ENCODE results near the gene TMBIM1. TPM values are rescaled to one million over a fixed set of nuclear protein-coding genes. Genes with fewer than 3 reads are reported as not detected.
A peak's percentile ranks its signal among the peaks of the same experiment; 100 is the strongest.
"Not testable (repeated sequence)": the region's sequence is repeated elsewhere in the genome, so short reads cannot be mapped to it uniquely, and the experiment has no call there.

TMBIM1 gene
- polyA plus RNA-seq, 4 donors, result 78.9 to 108 (median 85.2) TPM

GRCh38 chr2:218273908-218274249 is 18.4 kb downstream of the TMBIM1 start:
- no peak for DNase-seq (ENCODE audit: low read depth in 4 of 4, low spot score in 2 of 4)

- DNase-seq (ENCODE audit: low read depth in 4 of 4, low spot score in 2 of 4), result not testable (repeated sequence)
Observed at GRCh38 chr2:218273214-218273907, 18.9 kb downstream of the TMBIM1 start.

- DNase-seq (ENCODE audit: low read depth in 4 of 4, low spot score in 2 of 4), result no peak
Observed at GRCh38 chr2:218272531-218273212, 19.6 kb downstream of the TMBIM1 start.

GRCh38 chr2:218271865-218272530 is 20.3 kb downstream of the TMBIM1 start:
- no peak for DNase-seq (ENCODE audit: low read depth in 4 of 4, low spot score in 2 of 4)

- DNase-seq (ENCODE audit: low read depth in 4 of 4, low spot score in 2 of 4), result no peak
Observed at GRCh38 chr2:218271487-218271797, 20.9 kb downstream of the TMBIM1 start.

- DNase-seq (ENCODE audit: low read depth in 4 of 4, low spot score in 2 of 4), result no peak
Observed at GRCh38 chr2:218270721-218271486, 21.4 kb downstream of the TMBIM1 start.

GRCh38 chr2:218269900-218270720 is 22.2 kb downstream of the TMBIM1 start, which contains the start of the genes AAMP and PNKD:
Gene AAMP (minus strand): TSS chr2:218270137. CDS start chr2:218270086, 51 bp downstream.
Gene PNKD (plus strand): TSS chr2:218270519. CDS start chr2:218270536, 17 bp downstream.
- DNase-seq (ENCODE audit: low read depth in 4 of 4, low spot score in 2 of 4), result peak; percentile 99 to 100 (median 100)

- DNase-seq (ENCODE audit: low read depth in 4 of 4, low spot score in 2 of 4), result no peak
Observed at GRCh38 chr2:218267259-218267658, 25.0 kb downstream of the TMBIM1 start.

- DNase-seq (ENCODE audit: low read depth in 4 of 4, low spot score in 2 of 4), result no peak
Observed at GRCh38 chr2:218266316-218266979, 25.9 kb downstream of the TMBIM1 start.

- DNase-seq (ENCODE audit: low read depth in 4 of 4, low spot score in 2 of 4), result no peak
Observed at GRCh38 chr2:218265626-218266025, 26.7 kb downstream of the TMBIM1 start.

- DNase-seq (ENCODE audit: low read depth in 4 of 4, low spot score in 2 of 4), result no peak
Observed at GRCh38 chr2:218264773-218265561, 27.3 kb downstream of the TMBIM1 start.

- no peak for DNase-seq (ENCODE audit: low read depth in 4 of 4, low spot score in 2 of 4)
Observed at GRCh38 chr2:218263817-218264641, 28.3 kb downstream of the TMBIM1 start.

GRCh38 chr2:218262631-218263586 is 29.4 kb downstream of the TMBIM1 start:
- no peak for DNase-seq (ENCODE audit: low read depth in 4 of 4, low spot score in 2 of 4)

- DNase-seq (ENCODE audit: low read depth in 4 of 4, low spot score in 2 of 4), result no peak
Observed at GRCh38 chr2:218262237-218262600, 30.1 kb downstream of the TMBIM1 start.

GRCh38 chr2:218261423-218262236 is 30.7 kb downstream of the TMBIM1 start:
- DNase-seq (ENCODE audit: low read depth in 4 of 4, low spot score in 2 of 4), result no peak
